HK-2 (cell line): Measurements from ENCODE around the gene FLACC1.
"Not testable (repeated sequence)": the region's sequence is repeated elsewhere in the genome, so short reads cannot be mapped to it uniquely, and the experiment has no call there.

ENCODE experiments used
- DNase-seq: peaks from one replicate; pipeline ENCODE4 v3.0.0-alpha.2; 2018; ENCODE audit not compliant: unreplicated experiment

The FLACC1 gene

GRCh38 chr2:201349601-201350000, 7.5 kb downstream of the FLACC1 start:
- DNase-seq = no peak

- DNase-seq = no peak
Measured at GRCh38 chr2:201348758-201349157, 8.4 kb downstream of the FLACC1 start.

GRCh38 chr2:201347138-201347537, 10.0 kb downstream of the FLACC1 start:
- DNase-seq = no peak

- DNase-seq = no peak
Measured at GRCh38 chr2:201345625-201346213, 11.4 kb downstream of the FLACC1 start.

GRCh38 chr2:201344663-201345366, 12.3 kb downstream of the FLACC1 start:
- no peak for DNase-seq

- DNase-seq = no peak
Measured at GRCh38 chr2:201343559-201343958, 13.6 kb downstream of the FLACC1 start.

GRCh38 chr2:201342923-201343322, 14.2 kb downstream of the FLACC1 start:
- no peak for DNase-seq

- no peak for DNase-seq
Measured at GRCh38 chr2:201329409-201329808, 27.7 kb downstream of the FLACC1 start.

- DNase-seq = no peak
Measured at GRCh38 chr2:201327678-201328077, 29.5 kb downstream of the FLACC1 start.

- no peak for DNase-seq
Measured at GRCh38 chr2:201322772-201323171, 34.4 kb downstream of the FLACC1 start.

GRCh38 chr2:201320701-201321100, 36.4 kb downstream of the FLACC1 start:
- DNase-seq = no peak

GRCh38 chr2:201320257-201320656, 36.9 kb downstream of the FLACC1 start:
- DNase-seq = no peak

GRCh38 chr2:201319511-201319910, 37.6 kb downstream of the FLACC1 start:
- no peak for DNase-seq

- no peak for DNase-seq
Measured at GRCh38 chr2:201313362-201313761, 43.8 kb downstream of the FLACC1 start.

- DNase-seq = no peak
Measured at GRCh38 chr2:201308914-201309313, 48.2 kb downstream of the FLACC1 start.

- no peak for DNase-seq
Measured at GRCh38 chr2:201307876-201308275, 49.3 kb downstream of the FLACC1 start.

- not testable (repeated sequence) for DNase-seq
Measured at GRCh38 chr2:201299929-201300328, 57.2 kb downstream of the FLACC1 start.

GRCh38 chr2:201298462-201299052, 58.6 kb downstream of the FLACC1 start:
- no peak for DNase-seq

- not testable (repeated sequence) for DNase-seq
Measured at GRCh38 chr2:201290457-201291148, 66.5 kb downstream of the FLACC1 start.

GRCh38 chr2:201285499-201285898, 71.6 kb downstream of the FLACC1 start:
- no peak for DNase-seq

GRCh38 chr2:201280191-201281040, 76.7 kb downstream of the FLACC1 start:
- DNase-seq = no peak

- no peak for DNase-seq
Measured at GRCh38 chr2:201279079-201279478, 78.1 kb downstream of the FLACC1 start.
